Measurements from ENCODE around the gene IL17RA. TPM values are rescaled to one million over a fixed set of nuclear protein-coding genes. Genes with fewer than 3 reads are reported as not detected.

The IL17RA gene
- total RNA-seq, 1 donor from 2014 or later, result 16.9 TPM

- Mint-ChIP-seq H3K4me1 (ENCODE audit: low read depth, unreplicated experiment) (peaks cover 20% of the 10 kb centered on the region), H3K36me3 (ENCODE audit: unreplicated experiment) (no peaks in the 10 kb centered on the region), H3K27me3 (ENCODE audit: unreplicated experiment) (peaks cover 5% of the 10 kb centered on the region), H3K4me3 (ENCODE audit: unreplicated experiment) (no peak overlapping the region), H3K9me3 (ENCODE audit: unreplicated experiment) (peaks cover 6% of the 10 kb centered on the region), H3K27ac (ENCODE audit: unreplicated experiment) (peak overlapping the region; percentile 49)
- DNase-seq, result no peak
- no peak for TF ChIP-seq CTCF (IDR thresholded peaks at IDR 0.05; ENCODE audit: partially characterized antibody, unreplicated experiment)
Observed at GRCh38 chr22:17138513-17138912, 53.7 kb downstream of the IL17RA start.

GRCh38 chr22:17140022-17140421, 55.2 kb downstream of the IL17RA start:
- peak overlapping the region; percentile 56 for H3K27ac Mint-ChIP-seq (ENCODE audit: unreplicated experiment)
- H3K9me3 Mint-ChIP-seq (ENCODE audit: unreplicated experiment), result peaks cover 6% of the 10 kb centered on the region
- DNase-seq, result no peak
- H3K4me1 Mint-ChIP-seq (ENCODE audit: low read depth, unreplicated experiment), result peaks cover 20% of the 10 kb centered on the region
- H3K27me3 Mint-ChIP-seq (ENCODE audit: unreplicated experiment), result peaks cover 7% of the 10 kb centered on the region
- H3K36me3 Mint-ChIP-seq (ENCODE audit: unreplicated experiment), result no peaks in the 10 kb centered on the region
- no peak for TF ChIP-seq CTCF (IDR thresholded peaks at IDR 0.05; ENCODE audit: partially characterized antibody, unreplicated experiment)
- H3K4me3 Mint-ChIP-seq (ENCODE audit: unreplicated experiment), result peak overlapping the region; percentile 12

GRCh38 chr22:17140826-17141766, 56.3 kb downstream of the IL17RA start:
- Mint-ChIP-seq H3K9me3 (ENCODE audit: unreplicated experiment) (peaks cover 6% of the 10 kb centered on the region), H3K27ac (ENCODE audit: unreplicated experiment) (no peak overlapping the region), H3K36me3 (ENCODE audit: unreplicated experiment) (no peaks in the 10 kb centered on the region), H3K4me3 (ENCODE audit: unreplicated experiment) (no peak overlapping the region), H3K4me1 (ENCODE audit: low read depth, unreplicated experiment) (peaks cover 20% of the 10 kb centered on the region), H3K27me3 (ENCODE audit: unreplicated experiment) (peaks cover 7% of the 10 kb centered on the region)
- TF ChIP-seq CTCF (IDR thresholded peaks at IDR 0.05; ENCODE audit: partially characterized antibody, unreplicated experiment), result no peak
- no peak for DNase-seq

- Mint-ChIP-seq H3K27ac (ENCODE audit: unreplicated experiment) (no peak overlapping the region), H3K9me3 (ENCODE audit: unreplicated experiment) (peaks cover 6% of the 10 kb centered on the region), H3K4me3 (ENCODE audit: unreplicated experiment) (no peak overlapping the region), H3K4me1 (ENCODE audit: low read depth, unreplicated experiment) (peaks cover 17% of the 10 kb centered on the region), H3K36me3 (ENCODE audit: unreplicated experiment) (peaks cover 5% of the 10 kb centered on the region), H3K27me3 (ENCODE audit: unreplicated experiment) (peaks cover 7% of the 10 kb centered on the region)
- no peak for DNase-seq
- TF ChIP-seq CTCF (IDR thresholded peaks at IDR 0.05; ENCODE audit: partially characterized antibody, unreplicated experiment), result no peak
Observed at GRCh38 chr22:17143101-17143500, 58.3 kb downstream of the IL17RA start.

- Mint-ChIP-seq H3K9me3 (ENCODE audit: unreplicated experiment) (peaks cover 6% of the 10 kb centered on the region), H3K36me3 (ENCODE audit: unreplicated experiment) (peaks cover 5% of the 10 kb centered on the region), H3K4me3 (ENCODE audit: unreplicated experiment) (no peak overlapping the region), H3K27me3 (ENCODE audit: unreplicated experiment) (peaks cover 9% of the 10 kb centered on the region), H3K4me1 (ENCODE audit: low read depth, unreplicated experiment) (peaks cover 10% of the 10 kb centered on the region), H3K27ac (ENCODE audit: unreplicated experiment) (no peak overlapping the region)
- no peak for TF ChIP-seq CTCF (IDR thresholded peaks at IDR 0.05; ENCODE audit: partially characterized antibody, unreplicated experiment)
- DNase-seq, result no peak
Observed at GRCh38 chr22:17143826-17144225, 59.0 kb downstream of the IL17RA start.

Data from glutamatergic neuron (in vitro differentiated cells).